ENCODE results near the gene PGA5.
"Not testable (repeated sequence)": the region's sequence is repeated elsewhere in the genome, so short reads cannot be mapped to it uniquely, and the experiment has no call there.

DNA sequence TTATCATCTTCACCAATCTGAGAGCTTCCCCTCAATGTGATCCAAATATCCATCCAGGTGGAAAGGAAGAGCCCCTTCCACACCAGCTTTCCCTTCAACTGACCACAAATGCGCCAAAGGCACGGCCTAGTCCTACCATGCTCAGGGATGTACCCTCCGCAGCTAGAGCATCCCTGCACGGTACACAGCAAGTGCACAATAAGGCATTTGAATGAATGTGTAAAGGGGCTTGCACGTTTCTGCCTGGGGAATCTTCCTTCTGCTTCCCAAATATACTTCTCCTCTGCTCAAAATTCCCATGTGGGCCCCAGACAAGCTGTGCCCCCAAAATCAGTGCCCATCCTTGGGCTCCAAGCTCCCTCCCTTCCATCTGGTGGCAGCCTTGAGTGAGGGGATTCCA lies 22.0 kb upstream of the PGA5 start:
- TF ChIP-seq POLR2A (IDR thresholded peaks at IDR 0.05): not testable (repeated sequence)
- TF ChIP-seq, protein P1, sequence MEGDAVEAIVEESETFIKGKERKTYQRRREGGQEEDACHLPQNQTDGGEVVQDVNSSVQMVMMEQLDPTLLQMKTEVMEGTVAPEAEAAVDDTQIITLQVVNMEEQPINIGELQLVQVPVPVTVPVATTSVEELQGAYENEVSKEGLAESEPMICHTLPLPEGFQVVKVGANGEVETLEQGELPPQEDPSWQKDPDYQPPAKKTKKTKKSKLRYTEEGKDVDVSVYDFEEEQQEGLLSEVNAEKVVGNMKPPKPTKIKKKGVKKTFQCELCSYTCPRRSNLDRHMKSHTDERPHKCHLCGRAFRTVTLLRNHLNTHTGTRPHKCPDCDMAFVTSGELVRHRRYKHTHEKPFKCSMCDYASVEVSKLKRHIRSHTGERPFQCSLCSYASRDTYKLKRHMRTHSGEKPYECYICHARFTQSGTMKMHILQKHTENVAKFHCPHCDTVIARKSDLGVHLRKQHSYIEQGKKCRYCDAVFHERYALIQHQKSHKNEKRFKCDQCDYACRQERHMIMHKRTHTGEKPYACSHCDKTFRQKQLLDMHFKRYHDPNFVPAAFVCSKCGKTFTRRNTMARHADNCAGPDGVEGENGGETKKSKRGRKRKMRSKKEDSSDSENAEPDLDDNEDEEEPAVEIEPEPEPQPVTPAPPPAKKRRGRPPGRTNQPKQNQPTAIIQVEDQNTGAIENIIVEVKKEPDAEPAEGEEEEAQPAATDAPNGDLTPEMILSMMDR (IDR thresholded peaks at IDR 0.05): not testable (repeated sequence)

All from esophagus squamous epithelium (tissue), 4 donors.